A549 (cell line): ENCODE data around the gene PITPNC1.

Experiments
- EP300 ChIP-seq, 2 experiments: fragments of >200 bp; sonication (Bioruptor Twin); formaldehyde crosslinking; IDR thresholded peaks; 2 replicates in 1 of 2; 3 replicates in 1 of 2; pipeline ENCODE4 v1.6.1; 2016 to 2017
- MAFK ChIP-seq: fragments of 450-650 bp; IDR thresholded peaks from 2 replicates; pipeline ENCODE4 v1.6.1; 2014; ENCODE audit not compliant: partially characterized antibody

GRCh38 chr17:67528751-67529436 lies 151.8 kb downstream of the PITPNC1 start:
- TF ChIP-seq EP300 (IDR thresholded peaks at IDR 0.05) (no peak), MAFK (no peak)
